ENCODE measurements around the gene SMAD6.
A peak's percentile ranks its signal among the peaks of the same experiment; 100 is the strongest.

Gene SMAD6

GRCh38 chr15:66704019-66704802 is 2.2 kb downstream of the SMAD6 start:
- DNase-seq: peak; percentile 49

DNA sequence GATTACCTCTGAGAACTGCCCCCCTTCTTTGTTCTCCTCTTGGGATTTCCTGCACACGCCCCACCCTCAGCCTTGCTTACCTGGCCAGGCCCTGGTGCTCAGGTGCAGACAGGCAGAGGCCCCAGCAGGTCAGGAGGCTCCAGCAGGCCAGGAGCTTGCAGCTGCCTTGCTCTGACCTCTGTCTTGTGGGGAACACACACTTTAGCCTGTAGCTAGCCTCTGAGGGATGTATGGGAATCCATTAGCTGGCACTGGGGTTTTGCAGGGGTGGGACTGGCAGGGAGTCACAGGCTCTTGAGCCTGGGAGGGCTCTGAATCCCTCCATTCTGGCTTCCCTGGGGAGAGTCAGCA is 2.7 kb downstream of the SMAD6 start:
- DNase-seq: no peak

DNA sequence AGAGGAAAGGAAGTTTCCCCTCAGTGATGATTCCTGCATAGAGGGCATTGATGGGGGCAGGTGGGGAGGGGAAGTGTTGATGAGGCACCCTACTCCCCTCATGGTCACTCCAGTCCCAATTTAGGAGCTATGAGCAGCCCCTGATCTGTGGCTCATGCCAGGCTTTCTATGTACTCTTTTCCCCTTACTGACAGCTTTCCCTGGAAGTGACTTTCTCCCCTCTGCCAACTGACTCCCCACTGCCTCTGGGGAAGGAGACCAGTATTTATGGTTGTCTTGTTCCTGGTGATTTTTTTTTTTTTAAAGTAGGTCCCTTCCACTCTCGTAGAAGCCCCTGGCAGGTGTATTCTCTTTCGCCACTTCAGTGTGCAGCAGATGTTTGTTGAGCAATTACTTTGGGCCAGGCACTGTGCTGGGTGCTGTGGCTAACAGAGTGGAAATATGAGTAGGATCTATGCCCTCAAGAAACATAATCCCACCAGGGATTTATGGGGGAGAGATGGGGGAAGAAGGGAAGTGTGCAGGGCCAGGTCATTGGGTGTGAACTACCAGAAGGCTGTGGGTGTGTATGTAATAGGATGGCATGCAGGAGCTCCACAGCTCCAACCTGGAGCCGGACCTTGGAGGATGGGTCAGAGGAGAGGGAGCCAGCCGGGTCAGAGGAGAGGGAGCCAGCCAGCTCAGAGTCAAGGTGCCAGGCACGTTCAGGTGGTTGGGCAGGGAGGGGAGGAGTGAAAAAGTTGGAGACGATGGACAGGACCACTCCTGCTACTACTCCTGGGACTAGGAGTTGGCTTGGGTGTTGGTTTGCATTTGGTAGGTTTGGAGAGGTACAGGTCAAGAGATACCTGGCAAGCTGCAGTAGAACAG is 3.5 kb downstream of the SMAD6 start:
- no peak for DNase-seq

DNA sequence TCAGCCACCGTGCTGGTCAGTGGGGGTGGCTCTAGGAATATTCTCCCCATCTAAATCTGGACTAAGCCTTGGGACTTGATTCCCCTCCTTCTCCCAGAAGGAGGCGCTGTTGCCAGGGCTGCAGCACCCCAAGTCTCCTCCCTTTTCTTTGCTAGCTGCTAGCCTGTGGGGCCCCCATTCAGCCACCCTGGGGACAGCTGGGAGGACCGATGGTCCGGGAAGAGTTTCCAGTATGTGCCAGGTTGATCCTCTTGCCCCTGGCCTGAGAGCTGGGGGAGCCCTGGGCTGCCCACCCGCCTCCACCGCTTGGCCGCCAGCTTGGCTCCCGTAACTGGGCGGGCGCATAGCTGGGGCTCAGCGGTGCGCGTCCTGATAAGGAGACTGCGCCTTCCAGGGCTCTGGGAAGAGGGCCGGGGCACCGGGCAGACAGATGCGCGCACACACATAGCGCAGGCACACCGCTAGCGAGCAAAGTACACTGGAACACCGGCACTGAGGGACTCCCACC is 4.2 kb downstream of the SMAD6 start:
- peak; percentile 60 for DNase-seq

- DNase-seq: peak; percentile 49
These were observed 4.8 kb downstream of the SMAD6 start for GRCh38 chr15:66706840-66707239.

DNA sequence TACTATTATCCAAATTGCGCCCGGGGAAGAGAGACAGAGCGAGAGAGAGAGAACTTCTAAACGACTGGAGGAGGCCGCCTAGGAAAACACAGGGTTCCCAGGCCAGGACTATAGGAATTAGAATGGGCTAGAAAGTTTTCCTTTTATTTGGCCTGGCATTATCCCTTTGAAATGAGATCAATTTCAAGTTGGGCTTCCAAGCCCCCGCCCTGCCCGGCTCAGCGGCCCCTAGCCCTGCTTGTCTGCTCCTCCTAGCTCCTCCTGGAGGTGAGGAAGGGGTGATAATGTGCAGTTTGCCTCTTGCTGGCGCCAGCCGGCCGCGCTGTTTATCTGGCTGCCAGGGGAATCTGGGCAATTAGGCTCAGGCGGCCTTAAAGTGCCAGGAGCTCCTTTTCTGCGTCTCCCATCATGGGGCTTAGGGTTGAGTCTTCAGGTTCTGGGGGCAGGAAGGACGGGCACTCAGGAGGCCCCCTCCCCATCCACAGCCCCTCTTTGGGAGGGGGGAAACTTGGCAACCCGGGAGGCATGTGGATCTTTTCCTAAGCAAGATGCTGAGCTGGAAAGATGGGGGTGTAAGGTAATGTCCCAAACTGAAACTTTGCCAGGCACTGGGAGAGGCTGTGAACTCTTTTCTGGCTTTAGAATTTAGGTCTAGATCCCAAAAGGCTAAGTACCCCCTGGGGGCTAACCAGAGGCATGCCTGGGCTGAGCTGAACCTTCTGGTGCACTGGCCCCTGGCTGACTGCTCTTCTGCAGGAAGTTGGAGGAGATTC is 5.5 kb downstream of the SMAD6 start:
- peak; percentile 80 for DNase-seq

- no peak for DNase-seq
These were observed 6.4 kb downstream of the SMAD6 start for GRCh38 chr15:66708389-66708788.

DNA sequence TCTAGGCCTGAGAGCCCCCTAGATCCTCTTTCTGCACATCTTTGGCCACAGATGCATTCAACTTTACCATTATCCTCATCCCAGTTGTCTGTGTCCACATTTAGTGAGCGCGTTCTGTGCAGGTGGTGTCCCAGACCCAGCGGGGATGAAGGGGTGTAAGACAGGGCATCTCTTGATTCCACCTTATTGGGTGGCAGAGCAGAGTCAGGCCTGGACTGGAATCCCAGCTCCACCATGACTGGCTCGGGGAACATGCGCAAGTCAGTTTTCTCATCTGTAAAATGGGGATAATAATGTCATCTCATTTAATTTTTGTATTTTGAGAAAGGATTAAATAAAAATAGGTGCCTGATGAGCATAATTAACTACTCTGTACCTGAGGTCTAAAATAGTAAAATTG is 7.8 kb downstream of the SMAD6 start:
- DNase-seq: no peak

GRCh38 chr15:66711260-66711659 is 9.2 kb downstream of the SMAD6 start:
- no peak for DNase-seq

- DNase-seq: peak; percentile 36
These were observed 9.8 kb downstream of the SMAD6 start for GRCh38 chr15:66711862-66712261.

DNA sequence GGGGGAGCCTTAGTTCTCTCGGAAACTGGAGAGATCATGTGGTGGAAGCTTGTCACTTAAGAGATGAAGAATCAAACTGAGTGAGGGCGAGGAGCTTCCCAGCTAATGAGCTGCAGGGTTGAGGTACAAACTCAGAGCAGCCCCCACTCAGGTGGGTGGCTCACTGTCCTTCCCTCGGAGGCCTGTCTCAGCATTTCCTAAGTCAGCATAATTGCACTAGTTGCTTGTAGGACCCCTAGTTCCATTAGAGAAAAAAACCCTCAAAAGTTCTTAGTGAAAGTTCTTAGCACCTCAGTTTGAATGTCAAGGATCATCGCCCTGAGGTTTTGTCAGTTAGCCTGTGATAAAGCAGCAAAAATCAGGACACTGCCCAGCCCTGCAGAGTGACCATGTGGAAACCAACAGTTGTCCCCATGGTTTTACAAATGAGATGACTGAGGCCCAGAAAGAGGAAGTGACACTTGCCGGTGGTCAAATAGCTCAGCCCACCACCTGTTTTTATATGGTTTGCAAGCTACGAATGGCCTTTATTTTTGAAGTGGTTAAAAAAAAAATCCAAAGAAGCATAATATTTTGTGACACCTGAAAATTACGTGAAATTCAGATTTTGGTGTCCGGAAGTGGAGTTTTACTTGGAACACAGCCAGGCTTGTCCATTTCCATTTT is 11.9 kb downstream of the SMAD6 start:
- DNase-seq: no peak

DNA sequence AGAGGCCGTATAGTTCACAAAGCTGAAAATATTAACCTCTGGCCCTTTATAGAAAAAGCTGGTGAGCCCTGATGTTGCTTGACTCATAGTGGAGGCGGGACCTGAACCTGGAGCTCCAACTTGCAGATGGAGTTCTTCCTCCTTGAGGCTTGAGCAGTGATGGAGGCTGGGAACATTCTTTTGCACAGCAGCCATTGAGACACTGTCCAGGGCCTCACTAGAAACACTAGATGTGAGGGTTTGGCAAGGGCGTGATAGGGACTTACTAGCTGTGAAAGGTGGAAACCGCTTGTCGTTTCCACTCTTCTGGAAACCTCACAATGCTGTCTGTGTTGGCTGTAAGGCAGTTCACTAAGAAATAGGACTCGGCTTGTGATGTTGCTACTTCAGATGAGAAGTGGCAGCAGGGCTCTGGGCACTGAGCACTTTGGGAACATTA is 12.5 kb downstream of the SMAD6 start:
- DNase-seq: no peak

DNA sequence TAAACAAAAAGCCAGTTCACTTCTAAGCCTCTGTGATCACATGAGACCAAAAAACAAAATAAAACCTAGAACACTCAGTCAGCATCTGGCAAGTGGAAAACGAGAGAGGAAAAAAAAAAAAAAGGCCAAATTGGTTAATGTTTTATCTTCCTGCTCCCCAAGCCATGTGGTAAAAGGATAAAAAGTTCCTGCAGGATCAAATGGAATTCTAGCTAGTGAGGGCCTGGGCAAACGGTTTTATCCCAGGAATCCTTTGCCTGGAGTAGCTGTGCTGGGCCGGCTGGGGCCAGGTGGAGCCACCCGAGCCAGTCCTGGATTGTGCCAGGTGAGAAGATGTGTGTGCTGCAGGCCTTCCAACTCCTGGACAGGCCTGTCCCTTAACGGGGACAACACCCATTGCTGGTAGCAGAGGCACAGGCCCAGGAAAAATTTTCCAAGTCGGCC is 13.2 kb downstream of the SMAD6 start:
- DNase-seq: no peak

DNA sequence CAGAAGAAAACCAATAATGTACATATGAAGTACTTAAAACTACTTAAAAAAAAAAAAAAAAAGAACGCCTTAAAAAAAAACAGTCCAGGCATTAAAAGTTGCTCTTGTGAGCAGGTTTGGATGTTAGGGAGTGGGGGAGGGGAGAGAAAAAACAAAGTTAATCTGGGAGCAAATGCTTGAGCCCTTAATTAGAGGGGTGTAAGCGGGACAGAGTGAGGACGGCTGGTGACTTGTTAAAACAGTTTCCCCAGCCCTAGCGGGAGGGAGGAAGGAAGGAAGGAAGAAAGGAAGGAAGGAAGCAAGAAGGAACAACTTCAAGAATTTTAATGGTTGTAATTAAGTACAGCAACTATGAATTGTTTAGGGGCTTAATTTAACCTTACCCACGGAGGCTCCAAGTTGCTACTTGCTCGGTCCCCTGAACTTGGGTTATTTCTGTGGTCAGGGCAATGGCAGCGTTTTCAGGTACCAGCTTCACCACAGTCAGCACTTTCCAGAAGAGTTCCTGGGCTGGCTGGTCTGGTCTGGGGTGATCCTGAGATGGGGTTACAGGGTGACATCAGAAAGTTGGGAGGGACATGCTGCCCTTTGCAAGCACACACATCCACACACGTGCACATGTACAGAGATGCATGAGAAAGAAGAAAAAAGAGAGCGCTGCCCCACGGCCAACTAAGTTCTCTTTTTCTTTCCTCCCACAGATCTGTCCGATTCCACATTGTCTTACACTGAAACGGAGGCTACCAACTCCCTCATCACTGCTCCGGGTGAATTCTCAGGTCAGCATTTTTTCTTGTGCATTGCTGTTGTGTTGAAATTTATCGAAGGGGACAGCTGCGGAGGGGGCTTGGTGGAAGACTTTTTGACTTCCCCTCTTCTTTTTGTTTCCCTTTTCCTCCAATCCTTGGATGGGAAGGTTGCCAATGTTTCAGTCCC is 14.0 kb downstream of the SMAD6 start:
- DNase-seq: no peak

- DNase-seq: no peak
These were observed 14.6 kb downstream of the SMAD6 start for GRCh38 chr15:66716656-66717020.

GRCh38 chr15:66718220-66718988 is 16.4 kb downstream of the SMAD6 start:
- no peak for DNase-seq

- no peak for DNase-seq
These were observed 17.4 kb downstream of the SMAD6 start for GRCh38 chr15:66719471-66719870.

GRCh38 chr15:66720206-66721010 is 18.4 kb downstream of the SMAD6 start:
- DNase-seq: no peak

DNA sequence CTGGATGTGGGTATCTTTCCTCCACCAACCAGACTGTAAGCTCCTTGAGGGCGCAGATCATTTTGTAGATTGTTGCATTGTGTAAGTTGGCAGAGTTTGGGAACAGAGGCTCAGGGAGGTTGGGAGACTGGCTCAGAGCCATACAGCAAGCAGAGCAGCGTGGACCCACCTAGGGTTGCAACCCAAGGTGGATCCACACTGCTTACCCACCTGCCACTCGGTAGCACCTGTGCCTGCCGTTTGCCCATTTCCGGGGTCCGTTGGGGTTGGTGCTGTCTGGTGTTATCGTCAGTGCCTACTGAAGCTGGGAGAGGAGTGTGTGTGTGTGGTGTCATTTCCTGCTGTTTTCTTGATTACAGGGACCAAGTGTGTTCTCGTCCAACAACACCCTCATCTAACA is 19.0 kb downstream of the SMAD6 start:
- no peak for DNase-seq

- DNase-seq: no peak
These were observed 19.5 kb downstream of the SMAD6 start for GRCh38 chr15:66721501-66721937.

All from retina (tissue), 1 donor.